IPS DF 19.7 (cell line): Measurements from ENCODE around the gene SDHAF2.
A peak's percentile ranks its signal among the peaks of the same experiment; 100 is the strongest.
"Not testable (repeated sequence)": the region's sequence is repeated elsewhere in the genome, so short reads cannot be mapped to it uniquely, and the experiment has no call there.

Experiments used
- DNase-seq: peaks from one replicate; pipeline ENCODE4 v3.0.0-alpha.2; 2013; ENCODE audit warnings: low read depth, low spot score

SDHAF2 gene

GRCh38 chr11:61476371-61476770 is 46.4 kb downstream of the SDHAF2 start:
- no peak for DNase-seq

GRCh38 chr11:61477126-61477525 is 47.2 kb downstream of the SDHAF2 start:
- no peak for DNase-seq

GRCh38 chr11:61477727-61478148 is 47.8 kb downstream of the SDHAF2 start:
- no peak for DNase-seq

- not testable (repeated sequence) for DNase-seq
These were observed 49.6 kb downstream of the SDHAF2 start for GRCh38 chr11:61479360-61480058.

GRCh38 chr11:61480261-61480993 is 50.5 kb downstream of the SDHAF2 start:
- DNase-seq: no peak

- DNase-seq: peak; percentile 75
These were observed 51.0 kb downstream of the SDHAF2 start for GRCh38 chr11:61480994-61481335.

- no peak for DNase-seq
These were observed 51.9 kb downstream of the SDHAF2 start for GRCh38 chr11:61481806-61482205.

- DNase-seq: no peak
These were observed 52.6 kb downstream of the SDHAF2 start for GRCh38 chr11:61482513-61482912.

- DNase-seq: no peak
These were observed 54.6 kb downstream of the SDHAF2 start for GRCh38 chr11:61484541-61484940.

- no peak for DNase-seq
These were observed 55.2 kb downstream of the SDHAF2 start for GRCh38 chr11:61485080-61485479.

- no peak for DNase-seq
These were observed 56.2 kb downstream of the SDHAF2 start for GRCh38 chr11:61486011-61486620.

- DNase-seq: no peak
These were observed 56.9 kb downstream of the SDHAF2 start for GRCh38 chr11:61486779-61487178.

GRCh38 chr11:61487342-61488025 is 57.6 kb downstream of the SDHAF2 start:
- no peak for DNase-seq

- DNase-seq: no peak
These were observed 58.8 kb downstream of the SDHAF2 start for GRCh38 chr11:61488651-61489291.

- no peak for DNase-seq
These were observed 60.2 kb downstream of the SDHAF2 start for GRCh38 chr11:61489833-61490721.

- no peak for DNase-seq
These were observed 61.9 kb downstream of the SDHAF2 start for GRCh38 chr11:61491736-61492395.

GRCh38 chr11:61494381-61494961 is 64.5 kb downstream of the SDHAF2 start:
- DNase-seq: no peak

GRCh38 chr11:61495801-61496601 is 66.1 kb downstream of the SDHAF2 start:
- DNase-seq: no peak
